ENCODE measurements around the gene CLEC2L.

Gene CLEC2L

DNA sequence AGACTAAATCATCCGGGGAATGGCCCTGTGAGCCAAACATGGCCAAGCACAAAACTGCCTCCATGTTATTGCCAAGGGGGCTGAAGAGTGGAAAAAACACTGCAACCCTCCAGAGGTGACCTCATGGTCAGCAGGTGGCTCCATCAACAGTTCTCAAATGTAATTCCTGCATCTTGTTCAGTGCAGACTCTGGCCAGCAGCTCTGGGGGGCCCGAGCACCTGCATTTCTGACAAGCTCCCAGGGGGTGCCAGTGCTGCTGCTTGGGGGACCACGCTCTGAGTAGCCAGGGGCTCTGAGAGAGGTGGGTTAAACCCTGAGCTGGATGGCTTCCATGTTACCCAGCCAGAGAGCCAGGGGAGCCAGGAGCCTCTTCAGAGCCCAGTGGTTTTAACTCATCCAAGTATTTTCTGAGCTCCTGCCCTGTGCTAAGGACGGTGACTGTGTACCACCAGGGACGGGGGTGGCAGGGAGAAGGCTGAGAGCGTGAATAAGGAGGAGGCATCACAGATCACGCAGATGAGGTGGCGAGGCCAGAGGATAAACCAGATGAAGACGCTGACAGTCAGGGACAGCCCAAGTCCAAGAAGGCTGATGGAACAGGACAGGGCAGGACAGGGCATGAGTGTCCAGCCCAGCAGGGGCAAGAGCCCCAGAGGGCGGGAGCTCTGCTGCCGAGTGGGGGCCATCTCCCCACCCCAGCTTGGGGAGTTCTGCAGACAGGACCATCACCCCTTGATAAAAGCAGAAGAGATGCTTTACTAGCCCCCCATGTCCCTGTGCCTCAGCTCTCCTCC is 52.9 kb downstream of the CLEC2L start:
- no peak for DNase-seq

DNA sequence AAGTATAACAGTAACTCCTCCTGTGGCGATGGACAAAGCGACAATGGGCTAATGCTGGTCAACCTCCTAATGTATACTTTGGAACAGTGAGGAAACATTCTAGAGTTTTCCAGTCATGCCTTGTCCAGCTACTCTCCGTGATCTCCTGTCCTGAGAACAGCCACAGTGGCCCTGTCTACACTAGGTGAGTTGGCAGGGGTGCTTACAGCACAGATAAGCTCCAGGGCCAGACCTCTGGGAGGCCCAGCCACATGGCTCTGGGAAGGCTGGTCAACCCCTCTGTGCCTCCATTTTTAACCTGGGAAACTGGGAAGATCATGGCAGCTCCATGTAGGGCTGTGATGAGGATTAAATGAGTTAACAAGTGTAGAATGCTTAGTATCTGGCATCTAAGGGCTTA is 57.0 kb downstream of the CLEC2L start:
- no peak for DNase-seq

DNA sequence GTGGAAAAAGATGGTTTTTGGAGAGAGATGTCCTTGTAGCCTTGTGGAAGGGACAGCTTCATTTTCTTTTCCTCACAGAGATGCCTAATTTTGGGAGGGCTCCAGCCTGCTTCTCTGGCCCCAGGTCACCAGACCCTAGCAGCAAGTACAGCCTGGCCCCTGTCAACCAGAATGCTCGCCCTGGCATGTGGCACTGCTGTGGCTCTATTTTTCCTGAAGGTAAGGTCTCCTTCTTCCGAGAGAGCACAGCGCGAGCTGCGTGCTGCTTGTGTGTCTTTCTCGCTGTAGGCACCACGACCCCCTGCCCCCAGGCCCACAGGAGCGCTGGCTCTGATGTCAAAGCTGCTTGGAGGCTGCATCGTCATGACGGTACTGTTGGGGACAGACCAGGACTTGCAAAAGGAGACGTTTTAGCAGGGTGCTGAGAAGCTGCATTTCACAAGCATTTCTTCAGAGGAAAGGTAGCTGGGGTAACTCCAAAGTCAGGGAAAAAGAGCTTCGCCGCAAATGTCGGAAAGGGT is 58.7 kb downstream of the CLEC2L start:
- no peak for DNase-seq

DNA sequence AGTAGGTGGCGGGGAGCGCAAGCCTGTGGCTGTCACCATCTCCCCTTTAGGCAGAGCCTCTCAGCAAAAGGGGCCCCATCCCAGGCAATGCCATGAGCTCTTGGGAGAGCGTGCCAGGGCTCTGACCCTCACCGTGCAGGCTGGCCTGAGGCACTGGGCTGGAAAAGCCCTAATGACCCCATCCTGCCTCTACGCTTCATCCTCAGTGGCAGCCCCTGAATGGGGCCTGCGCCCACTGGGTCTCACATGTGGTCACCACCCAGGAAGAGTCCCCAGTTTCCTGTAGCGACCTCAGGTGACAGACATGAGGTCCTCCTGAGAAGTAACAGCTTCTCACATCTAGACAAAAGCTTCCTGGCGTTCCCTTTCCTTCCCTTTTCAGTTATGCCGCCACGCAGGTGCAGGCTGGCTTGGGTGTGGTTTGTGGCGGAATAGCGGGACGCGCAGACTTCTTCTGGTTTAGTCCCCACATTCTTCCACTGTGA is 59.2 kb downstream of the CLEC2L start:
- DNase-seq, result no peak

DNA sequence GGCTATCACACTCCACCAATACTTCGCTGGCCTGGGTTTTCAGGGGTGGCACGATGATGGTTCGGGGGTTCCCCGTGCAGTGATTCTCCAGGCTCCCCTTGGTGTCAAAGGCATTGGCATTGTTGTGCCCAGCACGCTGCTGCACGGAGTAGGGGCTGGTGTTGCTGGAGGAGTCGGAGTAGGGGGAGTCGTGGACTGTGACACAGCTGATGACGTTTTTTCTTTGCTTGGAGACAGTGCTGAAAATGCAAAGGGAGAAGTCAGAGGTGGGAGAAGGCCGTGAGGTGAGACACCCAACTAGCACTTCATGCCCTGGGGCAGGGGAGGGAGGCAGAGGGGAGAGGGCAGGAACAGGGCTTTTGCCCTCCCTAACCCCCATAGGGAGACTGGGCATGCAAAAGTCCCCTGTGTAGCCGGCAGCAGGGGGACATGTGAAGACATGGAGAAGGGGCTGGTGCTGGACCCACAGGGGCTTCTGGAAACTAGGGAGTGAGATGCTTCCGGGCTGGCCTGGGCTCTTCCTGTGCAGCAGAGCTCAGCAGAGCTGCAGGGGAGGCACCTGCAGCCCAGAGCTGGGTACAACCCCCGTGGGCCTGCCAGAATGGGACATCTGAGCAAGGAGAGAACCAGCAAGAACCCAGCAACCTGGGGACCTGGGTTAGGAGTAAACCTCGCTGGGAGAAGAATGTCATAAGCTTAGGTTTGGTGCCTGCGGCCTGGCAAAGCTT is 60.5 kb downstream of the CLEC2L start:
- no peak for DNase-seq

DNA sequence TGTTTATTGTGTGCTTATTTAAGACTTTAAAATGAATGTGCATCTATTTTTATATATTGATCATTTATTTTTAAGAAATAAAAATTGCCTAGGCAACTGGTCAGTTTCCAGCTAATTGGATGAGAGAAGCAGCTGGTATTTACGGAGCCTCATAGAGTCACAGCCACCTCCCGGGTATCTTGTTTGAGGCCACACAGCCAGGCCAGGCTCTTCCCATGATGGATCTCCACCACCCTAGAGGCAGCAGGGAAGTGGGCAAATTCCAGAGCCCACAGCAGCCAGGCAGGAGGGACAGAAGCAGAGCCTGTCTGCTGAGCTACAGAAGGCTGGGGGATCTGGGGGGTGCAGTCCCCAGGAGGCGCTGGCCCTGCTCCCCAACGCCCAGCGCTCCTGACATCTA is 61.6 kb downstream of the CLEC2L start:
- DNase-seq, result no peak

DNA sequence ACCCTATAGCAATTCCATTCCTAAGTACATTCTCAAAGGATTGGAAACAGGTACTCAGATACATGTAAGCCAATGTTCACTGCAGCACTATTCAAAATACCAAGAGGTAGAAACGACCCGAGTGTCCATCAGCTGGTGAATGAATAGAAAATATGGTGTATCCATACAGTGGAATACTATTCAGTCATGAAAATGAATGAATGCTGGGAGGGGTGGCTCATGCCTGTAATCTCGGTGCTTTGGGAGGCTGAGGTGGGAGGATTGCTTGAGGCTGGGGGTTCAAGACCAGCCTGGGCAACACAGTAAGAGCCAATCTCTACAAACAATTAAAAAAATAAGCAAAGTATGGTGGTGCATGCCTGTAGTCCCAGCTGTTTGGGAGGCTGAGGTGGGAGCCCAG is 62.8 kb downstream of the CLEC2L start:
- DNase-seq, result no peak

DNA sequence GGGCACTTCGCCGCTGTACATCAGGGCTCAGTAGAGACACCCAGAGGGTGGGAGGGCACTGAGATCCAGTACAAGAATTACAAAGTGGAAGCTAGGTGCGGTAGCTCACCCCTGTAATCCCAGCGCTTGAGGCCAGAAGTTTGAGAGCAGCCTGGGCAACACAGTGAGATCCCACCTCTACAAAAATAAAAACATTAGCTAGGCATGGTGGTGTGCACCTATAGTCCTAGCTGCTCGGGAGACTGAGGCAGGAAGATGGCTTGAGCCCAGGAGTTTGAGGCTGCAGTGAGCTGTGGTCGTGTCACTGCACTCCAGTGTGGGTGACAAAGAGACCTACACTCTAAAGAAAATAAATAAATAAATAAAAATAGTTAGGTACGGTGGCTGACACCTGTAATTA is 64.0 kb downstream of the CLEC2L start:
- no peak for DNase-seq

DNA sequence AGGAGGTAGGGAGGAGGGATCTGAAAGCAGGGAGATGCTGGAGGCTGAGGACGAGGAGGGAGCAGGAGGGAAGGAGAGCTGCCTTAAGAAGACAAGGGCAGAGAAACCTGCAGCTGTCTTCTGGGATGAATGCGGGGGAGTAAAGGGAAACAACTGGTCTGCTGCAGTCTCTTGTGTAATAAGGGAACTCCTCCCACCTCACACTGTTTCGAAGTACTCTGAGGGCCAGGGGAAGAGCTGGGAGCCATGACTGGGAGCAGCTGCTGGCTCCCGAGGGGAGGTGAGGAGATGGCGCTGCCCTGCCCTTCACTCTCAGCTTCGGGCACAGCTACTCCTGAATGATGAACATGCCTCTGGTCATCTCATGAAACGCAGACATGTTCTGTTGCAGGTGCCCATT is 65.1 kb downstream of the CLEC2L start:
- DNase-seq, result no peak

DNA sequence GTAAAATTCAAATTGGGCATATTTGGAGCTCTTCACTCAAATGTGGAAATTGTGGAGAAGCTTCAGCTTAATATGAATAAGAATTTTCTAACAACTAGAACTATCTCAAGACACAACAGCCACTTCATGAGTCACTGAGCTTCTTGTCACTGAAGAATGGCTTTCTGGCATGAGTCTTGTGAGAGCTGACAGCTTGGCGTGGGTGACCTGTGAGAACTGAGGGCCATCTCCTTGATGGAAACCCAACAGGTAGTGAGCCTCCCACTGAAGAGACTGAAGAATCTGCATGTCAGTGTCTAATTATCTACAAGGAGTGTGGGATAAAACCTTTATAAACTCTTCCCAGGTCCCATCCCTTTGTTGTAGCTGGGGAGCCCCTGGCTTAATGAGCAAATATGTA is 66.0 kb downstream of the CLEC2L start:
- DNase-seq, result no peak

DNA sequence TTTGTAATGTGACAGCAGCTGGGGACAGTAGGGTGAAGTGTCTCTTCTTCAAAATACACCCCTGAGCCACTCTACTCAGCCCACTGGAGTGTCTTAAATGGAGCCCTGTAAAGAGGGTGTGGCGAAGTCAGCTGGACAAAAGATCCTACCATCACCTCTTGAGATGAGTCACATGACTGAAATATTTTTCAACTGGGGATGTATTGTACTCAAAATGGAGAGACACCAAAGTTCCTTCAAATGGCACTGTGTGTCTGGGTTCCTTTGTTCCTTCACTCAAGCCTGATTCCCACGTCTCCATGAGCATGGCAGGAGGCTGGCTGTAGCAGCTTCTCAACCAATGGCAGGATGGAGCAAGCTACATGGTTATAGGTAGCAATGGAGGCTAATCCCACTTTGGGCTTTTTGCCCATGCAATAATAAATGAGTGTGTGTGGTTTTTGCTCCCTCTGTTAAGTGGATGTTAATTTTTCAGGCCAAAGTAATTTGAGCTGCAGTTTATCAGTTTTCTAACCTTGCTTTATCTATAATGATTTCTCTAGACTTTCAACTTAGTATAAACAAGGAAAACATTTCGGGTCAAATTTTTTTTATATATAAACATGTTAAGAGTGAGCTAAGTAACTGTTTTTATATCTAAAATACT is 68.2 kb downstream of the CLEC2L start:
- no peak for DNase-seq

DNA sequence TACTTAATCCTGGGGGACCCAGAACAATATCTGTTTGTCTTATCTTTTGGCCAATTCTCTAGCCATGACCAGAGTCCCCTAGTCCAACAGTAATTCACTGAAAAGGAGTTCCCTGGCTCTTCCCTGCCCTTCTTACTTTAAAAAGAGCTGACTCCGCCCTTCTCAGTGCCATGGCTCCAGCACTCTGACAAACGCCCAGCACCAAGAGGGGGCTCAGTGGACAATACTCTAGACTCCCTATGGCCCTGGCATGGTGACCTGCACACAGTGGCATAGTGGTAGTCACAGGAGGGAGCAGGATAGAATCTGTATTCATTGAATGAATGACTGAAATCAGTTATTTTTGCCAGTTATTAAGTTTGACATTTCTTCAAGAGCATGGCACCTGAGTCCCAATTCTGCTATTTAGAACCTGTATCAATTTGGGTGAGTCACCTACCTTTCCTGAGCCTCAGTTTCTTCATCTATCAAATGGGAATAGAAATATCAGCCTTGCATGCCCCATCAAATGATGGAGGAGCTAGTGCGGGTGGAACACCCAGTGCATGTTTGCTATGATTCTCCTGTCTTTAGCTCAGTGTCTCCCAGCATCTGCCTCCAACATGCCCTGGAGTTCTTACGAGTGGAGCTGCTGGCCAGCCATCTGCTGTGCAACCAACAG is 69.4 kb downstream of the CLEC2L start:
- DNase-seq, result no peak

DNA sequence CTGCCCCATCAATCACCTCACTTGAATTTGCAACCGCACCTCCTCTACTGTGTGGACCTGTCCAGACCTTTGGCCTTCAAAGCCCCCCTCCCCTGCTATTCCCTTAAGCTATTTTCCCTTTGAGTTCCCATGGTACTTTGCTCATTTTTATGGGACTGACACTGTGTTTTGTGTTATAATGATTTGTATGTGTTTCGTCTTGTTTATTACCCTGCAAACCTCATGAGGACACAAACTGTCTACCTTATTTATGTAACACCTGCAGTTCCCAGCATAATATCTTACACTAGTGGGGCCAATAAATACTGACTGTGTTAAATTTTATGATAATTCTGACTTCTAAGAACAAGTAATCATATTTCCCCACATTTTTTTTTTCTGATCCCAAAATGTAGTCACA is 70.6 kb downstream of the CLEC2L start:
- no peak for DNase-seq
